Measurements from ENCODE around the gene APLNR.

The APLNR gene

GRCh38 chr11:57274904-57275498 lies 38.0 kb upstream of the APLNR start:
- no peak overlapping the region for H3K4me3 ChIP-seq (ENCODE audit: extremely low read depth, insufficient read depth, low read length, poor library complexity, severe bottlenecking)
- no CpG with 5 or more reads among the region's 1 CpG for WGBS, 2 experiments (ENCODE audit: insufficient coverage in 2 of 2)
- H3K27ac ChIP-seq (ENCODE audit: low read depth, low read length, severe bottlenecking): no peak overlapping the region
- peaks cover 12% of the 10 kb centered on the region for H3K4me1 ChIP-seq (ENCODE audit: control insufficient read depth, insufficient read depth, low read length, poor library complexity, severe bottlenecking)
- no peaks in the 10 kb centered on the region for H3K9me3 ChIP-seq (ENCODE audit: control insufficient read depth, low read length)
- no peaks in the 10 kb centered on the region for H3K36me3 ChIP-seq (ENCODE audit: control insufficient read depth, insufficient read depth, low read length)

- H3K4me1 ChIP-seq (ENCODE audit: control insufficient read depth, insufficient read depth, low read length, poor library complexity, severe bottlenecking): peaks cover 10% of the 10 kb centered on the region
- no peak overlapping the region for H3K27ac ChIP-seq (ENCODE audit: low read depth, low read length, severe bottlenecking)
- 89 to 96% methylated on average over 4 of the region's 4 CpGs for WGBS, 2 experiments (ENCODE audit: insufficient coverage in 2 of 2)
- H3K9me3 ChIP-seq (ENCODE audit: control insufficient read depth, low read length): no peaks in the 10 kb centered on the region
- H3K4me3 ChIP-seq (ENCODE audit: extremely low read depth, insufficient read depth, low read length, poor library complexity, severe bottlenecking): no peak overlapping the region
- no peaks in the 10 kb centered on the region for H3K36me3 ChIP-seq (ENCODE audit: control insufficient read depth, insufficient read depth, low read length)
Observed at GRCh38 chr11:57273448-57274058, 36.5 kb upstream of the APLNR start.

GRCh38 chr11:57269571-57270021 lies 32.5 kb upstream of the APLNR start:
- H3K9me3 ChIP-seq (ENCODE audit: control insufficient read depth, low read length): peaks cover 16% of the 10 kb centered on the region
- H3K4me3 ChIP-seq (ENCODE audit: extremely low read depth, insufficient read depth, low read length, poor library complexity, severe bottlenecking): no peak overlapping the region
- H3K27ac ChIP-seq (ENCODE audit: low read depth, low read length, severe bottlenecking): no peak overlapping the region
- no peaks in the 10 kb centered on the region for H3K4me1 ChIP-seq (ENCODE audit: control insufficient read depth, insufficient read depth, low read length, poor library complexity, severe bottlenecking)
- 73 to 74% methylated on average over 3 of the region's 3 CpGs for WGBS, 2 experiments (ENCODE audit: insufficient coverage in 2 of 2)
- no peaks in the 10 kb centered on the region for H3K36me3 ChIP-seq (ENCODE audit: control insufficient read depth, insufficient read depth, low read length)

- no peaks in the 10 kb centered on the region for H3K36me3 ChIP-seq (ENCODE audit: control insufficient read depth, insufficient read depth, low read length)
- peaks cover 21% of the 10 kb centered on the region for H3K9me3 ChIP-seq (ENCODE audit: control insufficient read depth, low read length)
- no peak overlapping the region for H3K4me3 ChIP-seq (ENCODE audit: extremely low read depth, insufficient read depth, low read length, poor library complexity, severe bottlenecking)
- no peaks in the 10 kb centered on the region for H3K4me1 ChIP-seq (ENCODE audit: control insufficient read depth, insufficient read depth, low read length, poor library complexity, severe bottlenecking)
- H3K27ac ChIP-seq (ENCODE audit: low read depth, low read length, severe bottlenecking): no peak overlapping the region
Observed at GRCh38 chr11:57266157-57266556, 29.1 kb upstream of the APLNR start.

- H3K9me3 ChIP-seq (ENCODE audit: control insufficient read depth, low read length): peaks cover 21% of the 10 kb centered on the region
- no peak overlapping the region for H3K4me3 ChIP-seq (ENCODE audit: extremely low read depth, insufficient read depth, low read length, poor library complexity, severe bottlenecking)
- 67 to 89% methylated on average over 5 of the region's 7 CpGs for WGBS, 2 experiments (ENCODE audit: insufficient coverage in 2 of 2)
- H3K4me1 ChIP-seq (ENCODE audit: control insufficient read depth, insufficient read depth, low read length, poor library complexity, severe bottlenecking): no peaks in the 10 kb centered on the region
- H3K36me3 ChIP-seq (ENCODE audit: control insufficient read depth, insufficient read depth, low read length): no peaks in the 10 kb centered on the region
- no peak overlapping the region for H3K27ac ChIP-seq (ENCODE audit: low read depth, low read length, severe bottlenecking)
Observed at GRCh38 chr11:57263351-57263750, 26.3 kb upstream of the APLNR start.

DNA sequence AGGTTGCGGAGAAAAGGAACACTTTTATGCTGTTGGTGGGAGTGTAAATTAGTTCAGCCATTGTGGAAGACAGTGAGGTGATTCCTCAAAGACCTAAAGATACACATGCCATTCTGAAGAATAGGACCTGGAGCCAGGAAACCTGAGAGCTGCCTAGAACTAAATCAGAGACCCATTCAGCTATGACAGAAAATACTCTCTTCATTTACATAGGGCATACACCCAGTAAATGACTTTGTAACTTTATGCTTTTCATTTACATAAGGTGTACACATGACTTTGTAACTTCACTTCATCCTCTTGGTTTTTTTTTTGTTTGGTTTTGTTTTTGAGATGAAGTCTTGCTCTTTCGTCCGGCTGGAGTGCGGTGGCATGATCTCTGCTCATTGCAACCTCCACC lies 25.1 kb upstream of the APLNR start:
- Histone ChIP-seq H3K36me3 (ENCODE audit: control insufficient read depth, insufficient read depth, low read length) (no peaks in the 10 kb centered on the region), H3K27ac (ENCODE audit: low read depth, low read length, severe bottlenecking) (no peak overlapping the region), H3K4me3 (ENCODE audit: extremely low read depth, insufficient read depth, low read length, poor library complexity, severe bottlenecking) (no peak overlapping the region), H3K9me3 (ENCODE audit: control insufficient read depth, low read length) (peaks cover 17% of the 10 kb centered on the region), H3K4me1 (ENCODE audit: control insufficient read depth, insufficient read depth, low read length, poor library complexity, severe bottlenecking) (no peaks in the 10 kb centered on the region)
- WGBS, 2 experiments (ENCODE audit: insufficient coverage in 2 of 2): 100% methylated on average over 1 of the region's 4 CpGs; no CpG with 5 or more reads in 1 of the 2 experiments

GRCh38 chr11:57260937-57261783 lies 24.1 kb upstream of the APLNR start:
- 80 to 87% methylated on average over 3 to 4 of the region's 5 CpGs for WGBS, 2 experiments (ENCODE audit: insufficient coverage in 2 of 2)
- no peak overlapping the region for H3K27ac ChIP-seq (ENCODE audit: low read depth, low read length, severe bottlenecking)
- no peaks in the 10 kb centered on the region for H3K4me1 ChIP-seq (ENCODE audit: control insufficient read depth, insufficient read depth, low read length, poor library complexity, severe bottlenecking)
- H3K36me3 ChIP-seq (ENCODE audit: control insufficient read depth, insufficient read depth, low read length): no peaks in the 10 kb centered on the region
- H3K4me3 ChIP-seq (ENCODE audit: extremely low read depth, insufficient read depth, low read length, poor library complexity, severe bottlenecking): no peak overlapping the region
- peaks cover 15% of the 10 kb centered on the region for H3K9me3 ChIP-seq (ENCODE audit: control insufficient read depth, low read length)

- H3K27ac ChIP-seq (ENCODE audit: low read depth, low read length, severe bottlenecking): no peak overlapping the region
- no peak overlapping the region for H3K4me3 ChIP-seq (ENCODE audit: extremely low read depth, insufficient read depth, low read length, poor library complexity, severe bottlenecking)
- H3K9me3 ChIP-seq (ENCODE audit: control insufficient read depth, low read length): peaks cover 5% of the 10 kb centered on the region
- H3K4me1 ChIP-seq (ENCODE audit: control insufficient read depth, insufficient read depth, low read length, poor library complexity, severe bottlenecking): peaks cover 11% of the 10 kb centered on the region
- H3K36me3 ChIP-seq (ENCODE audit: control insufficient read depth, insufficient read depth, low read length): no peaks in the 10 kb centered on the region
Observed at GRCh38 chr11:57256119-57256518, 19.1 kb upstream of the APLNR start.

DNA sequence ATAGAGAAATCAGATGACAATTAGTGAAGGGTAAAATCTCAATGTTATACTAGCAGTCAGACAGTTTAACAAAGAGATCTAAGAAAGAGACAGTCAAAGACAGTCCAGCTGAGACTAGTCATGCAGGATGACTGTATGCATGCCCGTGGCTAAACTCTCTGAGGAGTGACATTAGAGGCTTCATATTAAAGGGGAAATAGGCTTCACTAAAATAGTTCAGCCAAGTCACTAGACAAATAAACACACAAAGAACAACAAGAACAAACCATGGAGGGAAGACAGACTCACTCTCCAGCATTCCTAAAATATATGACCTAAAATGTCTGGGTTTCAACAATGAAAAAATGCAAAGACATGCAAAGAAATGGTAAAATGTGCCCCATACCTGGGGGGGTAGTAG lies 18.6 kb upstream of the APLNR start:
- Histone ChIP-seq H3K4me1 (ENCODE audit: control insufficient read depth, insufficient read depth, low read length, poor library complexity, severe bottlenecking) (peaks cover 12% of the 10 kb centered on the region), H3K9me3 (ENCODE audit: control insufficient read depth, low read length) (peaks cover 5% of the 10 kb centered on the region), H3K27ac (ENCODE audit: low read depth, low read length, severe bottlenecking) (no peak overlapping the region), H3K36me3 (ENCODE audit: control insufficient read depth, insufficient read depth, low read length) (no peaks in the 10 kb centered on the region), H3K4me3 (ENCODE audit: extremely low read depth, insufficient read depth, low read length, poor library complexity, severe bottlenecking) (no peak overlapping the region)
- WGBS, 2 experiments (ENCODE audit: insufficient coverage in 2 of 2): no CpG with 5 or more reads among the region's 1 CpG

- H3K4me1 ChIP-seq (ENCODE audit: control insufficient read depth, insufficient read depth, low read length, poor library complexity, severe bottlenecking): peaks cover 19% of the 10 kb centered on the region
- H3K4me3 ChIP-seq (ENCODE audit: extremely low read depth, insufficient read depth, low read length, poor library complexity, severe bottlenecking): no peak overlapping the region
- no peak overlapping the region for H3K27ac ChIP-seq (ENCODE audit: low read depth, low read length, severe bottlenecking)
- no peaks in the 10 kb centered on the region for H3K36me3 ChIP-seq (ENCODE audit: control insufficient read depth, insufficient read depth, low read length)
- H3K9me3 ChIP-seq (ENCODE audit: control insufficient read depth, low read length): peaks cover 5% of the 10 kb centered on the region
Observed at GRCh38 chr11:57254631-57255030, 17.6 kb upstream of the APLNR start.
